ENCODE data around the gene CRISPLD2.
"Not testable (repeated sequence)": the region's sequence is repeated elsewhere in the genome, so short reads cannot be mapped to it uniquely, and the experiment has no call there.

The CRISPLD2 gene

GRCh38 chr16:84839956-84840355, 20.2 kb downstream of the CRISPLD2 start:
- DNase-seq (ENCODE audit: low read depth), result no peak

- no peak for DNase-seq (ENCODE audit: low read depth)
These were observed 21.2 kb downstream of the CRISPLD2 start for GRCh38 chr16:84840687-84841627.

GRCh38 chr16:84841787-84842300, 22.1 kb downstream of the CRISPLD2 start:
- no peak for DNase-seq (ENCODE audit: low read depth)

GRCh38 chr16:84842516-84843148, 22.8 kb downstream of the CRISPLD2 start:
- no peak for DNase-seq (ENCODE audit: low read depth)

GRCh38 chr16:84843149-84844048, 23.6 kb downstream of the CRISPLD2 start:
- DNase-seq (ENCODE audit: low read depth), result no peak

GRCh38 chr16:84844049-84844350, 24.2 kb downstream of the CRISPLD2 start:
- DNase-seq (ENCODE audit: low read depth), result no peak

GRCh38 chr16:84844559-84845495, 25.0 kb downstream of the CRISPLD2 start:
- no peak for DNase-seq (ENCODE audit: low read depth)

- DNase-seq (ENCODE audit: low read depth), result no peak
These were observed 25.8 kb downstream of the CRISPLD2 start for GRCh38 chr16:84845496-84846002.

- no peak for DNase-seq (ENCODE audit: low read depth)
These were observed 28.0 kb downstream of the CRISPLD2 start for GRCh38 chr16:84847564-84848355.

GRCh38 chr16:84848986-84849634, 29.3 kb downstream of the CRISPLD2 start:
- DNase-seq (ENCODE audit: low read depth), result no peak

- no peak for DNase-seq (ENCODE audit: low read depth)
These were observed 30.0 kb downstream of the CRISPLD2 start for GRCh38 chr16:84849751-84850150.

- no peak for DNase-seq (ENCODE audit: low read depth)
These were observed 30.9 kb downstream of the CRISPLD2 start for GRCh38 chr16:84850714-84851113.

GRCh38 chr16:84851192-84852127, 31.7 kb downstream of the CRISPLD2 start:
- no peak for DNase-seq (ENCODE audit: low read depth)

- DNase-seq (ENCODE audit: low read depth), result no peak
These were observed 33.7 kb downstream of the CRISPLD2 start for GRCh38 chr16:84853534-84853933.

- no peak for DNase-seq (ENCODE audit: low read depth)
These were observed 35.0 kb downstream of the CRISPLD2 start for GRCh38 chr16:84854759-84855158.

GRCh38 chr16:84855435-84856202, 35.8 kb downstream of the CRISPLD2 start:
- DNase-seq (ENCODE audit: low read depth), result not testable (repeated sequence)

- DNase-seq (ENCODE audit: low read depth), result not testable (repeated sequence)
These were observed 36.4 kb downstream of the CRISPLD2 start for GRCh38 chr16:84856203-84856581.

- not testable (repeated sequence) for DNase-seq (ENCODE audit: low read depth)
These were observed 37.0 kb downstream of the CRISPLD2 start for GRCh38 chr16:84856811-84857210.
